ENCODE data around the gene RPL18. TPM values are rescaled to one million over a fixed set of nuclear protein-coding genes. Genes with fewer than 3 reads are reported as not detected.
A peak's percentile ranks its signal among the peaks of the same experiment; 100 is the strongest.

The RPL18 gene
- total RNA-seq, 1 donor: 1,575 TPM

- no peak for TF ChIP-seq CTCF (IDR thresholded peaks at IDR 0.05; ENCODE audit: insufficient read depth, low read depth, low read length)
- DNase-seq (ENCODE audit: low read depth): no peak
- H3K4me3 ChIP-seq (ENCODE audit: low read depth, low read length): no peak overlapping the region
Measured at GRCh38 chr19:48613024-48613851, 5.7 kb downstream of the RPL18 start.

GRCh38 chr19:48611872-48612271 lies 7.1 kb downstream of the RPL18 start:
- TF ChIP-seq CTCF (IDR thresholded peaks at IDR 0.05; ENCODE audit: insufficient read depth, low read depth, low read length): no peak
- DNase-seq (ENCODE audit: low read depth): no peak
- H3K4me3 ChIP-seq (ENCODE audit: low read depth, low read length): no peak overlapping the region

GRCh38 chr19:48609571-48610108 lies 9.3 kb downstream of the RPL18 start:
- no peak for DNase-seq (ENCODE audit: low read depth)
- H3K4me3 ChIP-seq (ENCODE audit: low read depth, low read length): no peak overlapping the region
- no peak for TF ChIP-seq CTCF (IDR thresholded peaks at IDR 0.05; ENCODE audit: insufficient read depth, low read depth, low read length)

- TF ChIP-seq CTCF (IDR thresholded peaks at IDR 0.05; ENCODE audit: insufficient read depth, low read depth, low read length): peak; percentile 62
- H3K4me3 ChIP-seq (ENCODE audit: low read depth, low read length): no peak overlapping the region
- peak; percentile 38 for DNase-seq (ENCODE audit: low read depth)
Measured at GRCh38 chr19:48608798-48609263, 10.1 kb downstream of the RPL18 start.

GRCh38 chr19:48607359-48607755 lies 11.6 kb downstream of the RPL18 start:
- DNase-seq (ENCODE audit: low read depth): no peak
- no peak for TF ChIP-seq CTCF (IDR thresholded peaks at IDR 0.05; ENCODE audit: insufficient read depth, low read depth, low read length)
- no peak overlapping the region for H3K4me3 ChIP-seq (ENCODE audit: low read depth, low read length)

GRCh38 chr19:48606463-48607358 lies 12.3 kb downstream of the RPL18 start, which contains the start of gene SPACA4:
SPACA4 (plus strand) TSS chr19:48606742; CDS start chr19:48606979, 237 bp downstream.
- no peak for DNase-seq (ENCODE audit: low read depth)
- no peak for TF ChIP-seq CTCF (IDR thresholded peaks at IDR 0.05; ENCODE audit: insufficient read depth, low read depth, low read length)
- no peak within 1 kb of the TSS for H3K4me3 ChIP-seq (ENCODE audit: low read depth, low read length)

Data from fibroblast of villous mesenchyme (primary cell).